ENCODE results near the gene OLAH. TPM values are rescaled to one million over a fixed set of nuclear protein-coding genes. Genes with fewer than 3 reads are reported as not detected.

OLAH gene
- total RNA-seq, 1 experiment from 2014 or later: not detected

DNA sequence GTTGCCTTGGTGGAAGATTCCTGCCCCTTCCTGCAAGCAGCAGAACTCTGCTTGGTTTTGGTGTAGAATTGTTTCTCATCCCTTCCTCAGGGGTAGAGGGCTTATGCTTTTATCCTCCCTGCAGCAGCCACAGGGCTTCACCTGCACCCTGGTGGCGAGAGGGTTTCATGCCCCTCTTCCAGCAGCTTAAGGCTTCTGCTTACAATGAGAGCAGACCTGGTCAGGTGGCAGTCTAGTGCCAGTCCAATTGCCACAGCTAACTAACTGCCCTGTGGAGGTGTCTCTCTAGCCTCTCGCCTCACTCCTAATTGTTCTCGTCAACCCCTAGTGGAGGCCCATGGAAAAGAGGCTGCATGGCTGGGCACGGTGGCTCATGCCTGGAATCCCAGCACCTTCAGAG lies 25.5 kb downstream of the OLAH start:
- no peak for DNase-seq (ENCODE audit: low read depth)

DNA sequence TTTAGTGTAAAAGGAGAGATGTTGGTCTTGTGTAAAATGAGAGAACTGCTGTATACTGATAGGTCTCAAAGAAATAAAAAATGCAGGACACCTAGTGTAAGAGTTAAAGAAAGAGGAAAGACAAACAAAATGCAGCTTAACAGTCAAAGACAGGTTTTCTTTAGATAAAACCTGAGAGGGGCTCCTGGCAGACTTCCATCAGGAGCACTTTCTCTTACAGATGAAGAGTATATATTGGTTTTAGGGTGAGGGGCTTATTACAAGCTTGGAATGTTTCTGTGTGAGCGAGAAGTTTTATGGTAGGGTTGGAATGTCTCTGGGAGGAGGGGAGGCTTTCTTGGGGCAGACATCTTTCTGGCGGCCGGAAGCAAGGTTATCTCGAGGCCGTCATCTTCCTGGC lies 28.6 kb downstream of the OLAH start:
- DNase-seq (ENCODE audit: low read depth): no peak

DNA sequence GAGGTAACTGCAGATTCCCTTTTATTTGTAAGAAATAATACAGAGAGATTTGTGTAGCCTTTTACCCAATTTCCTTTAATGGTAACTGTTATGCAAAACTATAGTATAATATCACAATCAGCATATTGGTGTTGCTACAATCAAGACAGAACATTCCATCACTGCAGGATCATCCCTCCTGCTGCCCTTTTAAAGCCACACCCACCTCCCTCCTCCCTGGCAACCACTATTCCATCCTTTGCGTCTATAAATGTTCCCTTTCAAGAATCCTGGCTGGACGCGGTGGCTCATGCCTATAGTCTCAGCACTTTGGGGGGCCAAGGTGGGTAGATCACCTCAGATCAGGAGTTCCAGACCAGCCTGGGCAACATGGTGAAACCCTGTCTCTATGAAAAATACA lies 31.7 kb downstream of the OLAH start:
- DNase-seq (ENCODE audit: low read depth): no peak

- DNase-seq (ENCODE audit: low read depth): no peak
Measured at GRCh38 chr10:15083674-15084501, 40.1 kb downstream of the OLAH start.

GRCh38 chr10:15084502-15084922 lies 40.8 kb downstream of the OLAH start:
- DNase-seq (ENCODE audit: low read depth): peak; percentile 90

- peak; percentile 90 for DNase-seq (ENCODE audit: low read depth)
Measured at GRCh38 chr10:15088428-15089261, 44.9 kb downstream of the OLAH start, which contains the start of gene ACBD7. Gene ACBD7, minus strand, starts transcription at chr10:15088776. Its CDS starts 48 bp downstream, at chr10:15088728.

DNA sequence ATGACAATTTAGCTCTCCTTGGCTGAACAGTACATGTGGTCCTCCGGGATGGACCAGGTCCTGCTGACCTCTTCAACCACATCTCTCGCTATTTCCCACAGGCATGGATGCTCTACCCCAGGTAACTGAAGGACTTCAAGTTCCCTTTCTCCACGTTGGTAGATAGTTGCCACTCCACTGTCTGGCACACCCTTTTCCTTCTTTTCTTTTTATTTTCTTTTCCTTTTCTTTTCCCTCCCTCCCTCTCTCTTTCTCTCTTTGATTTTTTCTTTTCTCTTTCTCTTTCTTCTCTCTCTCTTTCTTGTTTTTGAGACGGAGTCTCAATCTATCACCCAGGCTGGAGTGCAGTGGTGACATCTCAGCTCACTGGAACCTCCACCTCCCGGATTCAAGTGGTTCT lies 47.7 kb downstream of the OLAH start:
- DNase-seq (ENCODE audit: low read depth): no peak

DNA sequence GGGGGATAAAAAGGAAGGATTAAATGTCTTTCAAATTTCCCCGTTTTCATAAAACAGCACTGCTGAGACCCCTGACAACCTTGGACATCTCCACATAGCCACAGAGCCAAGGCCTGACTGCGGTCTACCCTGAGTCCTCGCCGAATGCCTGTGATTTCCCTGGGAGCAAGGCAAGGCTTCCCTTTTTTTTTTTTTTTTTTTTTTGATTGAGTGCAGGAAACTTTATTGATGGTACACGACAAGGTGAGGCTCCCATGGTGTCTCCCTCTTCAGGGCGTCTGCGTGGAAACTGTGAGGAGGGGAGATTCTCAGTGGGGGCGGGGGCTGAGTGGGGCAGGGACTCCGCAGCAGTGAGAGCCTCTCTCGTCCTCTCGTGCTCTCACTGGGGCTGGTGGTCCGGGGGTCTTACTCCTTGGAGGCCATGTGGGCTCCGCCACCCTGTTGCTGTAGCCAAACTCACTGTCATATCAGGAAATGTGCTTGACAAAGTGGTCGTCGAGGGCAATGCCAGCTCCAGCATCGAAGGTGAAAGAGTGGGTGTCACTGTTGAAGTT lies 49.2 kb downstream of the OLAH start:
- DNase-seq (ENCODE audit: low read depth): no peak

DNA sequence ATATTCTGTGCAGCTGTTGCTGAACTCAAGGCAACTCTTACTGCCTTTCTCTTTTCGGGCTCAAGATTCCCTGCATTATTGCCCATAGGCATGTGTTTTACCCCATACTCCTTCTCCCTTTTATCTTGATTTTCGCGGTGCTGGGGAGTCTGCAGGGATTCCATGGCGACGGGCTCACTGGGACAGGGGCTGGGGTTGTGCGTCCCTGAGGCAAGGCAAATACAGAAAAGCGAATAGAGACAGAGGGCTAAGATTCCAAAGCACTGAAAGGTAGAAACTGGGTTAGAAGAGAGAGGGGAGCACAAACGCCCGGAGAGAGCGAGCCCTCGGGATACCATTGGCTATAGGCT lies 52.9 kb downstream of the OLAH start:
- DNase-seq (ENCODE audit: low read depth): no peak

DNA sequence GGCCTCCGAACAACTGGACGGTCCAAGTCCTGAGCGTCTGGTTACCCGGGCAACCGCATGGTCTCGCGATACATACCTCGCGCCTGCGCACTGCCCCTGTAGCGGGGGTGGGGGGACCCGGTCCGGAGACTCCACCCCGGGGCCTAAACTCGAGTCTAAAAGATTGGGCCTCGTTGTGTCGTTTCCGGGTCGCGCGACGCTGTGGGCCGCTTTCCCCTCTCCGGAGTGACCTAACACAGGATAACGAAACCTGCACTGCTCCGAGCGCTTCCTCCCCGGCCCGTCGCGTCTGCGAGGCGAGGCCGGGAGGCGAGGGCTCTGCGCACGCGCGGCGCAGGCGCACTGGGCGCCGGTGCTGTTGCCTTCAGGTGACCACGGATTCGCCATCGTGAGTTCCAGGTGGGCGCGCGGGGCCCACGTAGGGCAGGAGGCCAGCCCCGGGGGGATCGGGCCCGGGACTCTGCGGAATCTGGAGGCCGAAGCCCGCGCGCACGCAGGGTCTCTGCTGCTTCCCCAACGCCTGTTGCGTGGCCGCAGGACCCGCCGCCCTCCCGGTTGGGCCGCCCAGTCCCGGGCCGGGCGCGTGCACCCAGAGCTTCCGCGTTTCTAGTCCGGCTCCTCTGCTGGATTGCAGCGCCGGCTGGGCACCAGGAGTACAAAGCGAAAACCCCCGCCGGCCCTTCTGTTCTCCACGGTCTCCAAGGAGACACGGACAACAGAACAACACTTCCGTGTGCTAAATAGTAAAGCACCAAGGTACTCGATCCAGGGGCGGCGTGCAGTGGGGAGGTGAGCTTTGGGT lies 53.5 kb downstream of the OLAH start, which contains the start of gene RPP38:
RPP38 (plus strand) TSS at position 345 of the 802 bp plus-strand sequence. CDS start 5,960 bp downstream, outside the sequence.
- peak; percentile 95 for DNase-seq (ENCODE audit: low read depth)

DNA sequence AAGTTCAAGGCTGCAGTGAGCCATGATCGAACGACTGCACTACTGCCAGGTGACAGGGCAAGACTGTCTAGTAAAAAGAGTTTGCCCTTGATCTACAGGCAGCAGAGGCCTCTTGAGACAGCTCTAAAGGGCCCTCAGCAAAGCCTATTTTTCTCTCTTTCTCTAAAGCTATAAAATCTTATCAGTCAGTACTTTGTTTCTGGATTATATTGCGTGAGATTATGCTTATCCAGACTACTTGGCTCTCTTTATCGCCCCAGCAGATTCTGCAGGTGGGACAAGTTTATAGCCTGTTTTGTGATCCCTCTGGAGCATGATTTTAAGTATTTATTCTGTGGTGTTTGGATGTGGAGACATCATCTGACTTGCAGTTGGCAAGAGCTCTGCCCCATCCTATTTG lies 56.1 kb downstream of the OLAH start:
- DNase-seq (ENCODE audit: low read depth): no peak

GRCh38 chr10:15103513-15103912 lies 59.8 kb downstream of the OLAH start:
- DNase-seq (ENCODE audit: low read depth): no peak

DNA sequence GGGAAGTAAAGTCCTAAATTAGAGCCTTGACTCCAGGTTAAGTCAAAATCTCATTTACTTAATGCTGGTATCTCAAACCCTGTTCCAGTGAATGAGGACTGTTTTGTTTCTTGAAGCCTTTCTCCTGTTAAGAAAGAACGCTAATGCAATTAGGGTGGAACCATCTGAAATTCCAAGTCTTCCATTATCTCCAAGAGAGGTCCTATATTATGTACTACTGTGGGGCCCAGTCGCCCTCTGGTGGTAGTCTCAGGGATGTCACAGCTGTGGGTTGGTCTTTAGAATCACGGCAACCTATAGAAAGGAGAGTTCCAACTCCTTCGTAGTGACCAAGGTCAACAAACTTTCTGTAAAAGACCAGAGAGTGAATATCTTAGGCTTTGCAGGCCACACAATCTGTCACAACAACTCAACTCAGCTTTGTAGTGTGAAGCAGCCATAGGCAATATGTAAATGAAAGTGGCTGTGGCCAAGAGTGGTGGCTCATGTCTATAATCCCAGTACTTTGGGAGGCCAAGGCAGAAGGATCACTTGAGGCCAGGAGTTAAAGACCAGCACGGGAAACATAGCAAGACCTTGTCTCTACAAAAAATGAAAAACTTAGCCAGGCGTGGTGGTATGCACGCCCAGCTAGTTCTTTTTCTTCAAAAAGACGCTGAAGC lies 62.7 kb downstream of the OLAH start:
- peak; percentile 63 for DNase-seq (ENCODE audit: low read depth)

DNA sequence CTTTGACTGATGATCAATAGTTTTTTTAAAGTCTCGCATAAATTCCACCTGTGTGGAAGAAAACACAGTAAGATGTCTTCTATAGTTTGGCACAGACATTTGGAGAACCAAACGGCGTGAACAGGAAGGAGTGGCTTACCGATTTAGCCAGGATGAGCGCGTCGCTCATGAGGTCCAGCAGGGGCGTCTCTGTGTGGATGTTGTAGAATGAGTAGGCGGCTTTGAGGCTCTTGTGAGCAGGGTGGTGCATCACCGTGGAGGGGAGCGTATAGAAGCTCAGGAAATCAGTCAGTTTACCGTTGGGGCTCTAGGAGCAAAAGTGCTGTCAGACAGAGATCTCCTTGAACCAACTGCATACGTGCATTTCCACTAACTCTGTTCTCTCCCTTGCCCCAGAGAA lies 68.9 kb downstream of the OLAH start:
- DNase-seq (ENCODE audit: low read depth): no peak

DNA sequence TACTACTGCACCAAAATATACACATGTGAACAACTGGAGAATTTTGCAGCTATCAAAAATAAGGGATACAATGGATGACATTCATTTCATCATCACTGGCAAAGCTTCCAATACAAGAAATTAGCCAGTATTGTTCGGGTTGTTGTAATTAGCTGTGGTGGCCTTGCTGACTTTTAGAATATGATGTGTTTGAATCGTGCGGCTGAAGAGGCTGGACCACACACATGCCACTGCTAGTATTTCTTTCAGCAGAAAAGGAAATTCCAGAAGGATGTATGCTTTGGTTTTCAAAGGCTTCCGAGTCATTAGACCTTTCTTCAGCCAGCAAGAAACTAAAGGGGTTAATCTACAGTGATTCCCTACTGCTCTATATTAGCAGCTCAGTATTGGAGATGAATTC lies 70.0 kb downstream of the OLAH start:
- no peak for DNase-seq (ENCODE audit: low read depth)

DNA sequence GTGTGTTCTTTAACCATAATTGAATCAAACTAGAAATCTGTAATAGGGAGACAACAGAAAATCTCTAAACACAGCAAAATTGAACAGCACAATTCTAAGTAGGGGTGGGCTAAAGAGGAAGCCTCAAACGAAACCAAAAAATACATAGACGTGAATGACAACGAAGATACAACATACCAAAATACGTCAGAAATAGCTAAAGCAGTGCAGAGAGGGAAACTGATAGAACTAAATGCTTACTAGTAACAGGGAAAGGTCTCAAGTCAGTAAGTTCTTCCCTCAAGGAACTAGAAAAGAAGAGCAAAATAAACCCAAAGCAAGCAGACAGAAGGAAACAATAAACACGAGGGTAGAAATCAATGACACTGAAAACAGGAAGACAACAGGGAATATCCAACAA lies 72.5 kb downstream of the OLAH start:
- DNase-seq (ENCODE audit: low read depth): no peak

DNA sequence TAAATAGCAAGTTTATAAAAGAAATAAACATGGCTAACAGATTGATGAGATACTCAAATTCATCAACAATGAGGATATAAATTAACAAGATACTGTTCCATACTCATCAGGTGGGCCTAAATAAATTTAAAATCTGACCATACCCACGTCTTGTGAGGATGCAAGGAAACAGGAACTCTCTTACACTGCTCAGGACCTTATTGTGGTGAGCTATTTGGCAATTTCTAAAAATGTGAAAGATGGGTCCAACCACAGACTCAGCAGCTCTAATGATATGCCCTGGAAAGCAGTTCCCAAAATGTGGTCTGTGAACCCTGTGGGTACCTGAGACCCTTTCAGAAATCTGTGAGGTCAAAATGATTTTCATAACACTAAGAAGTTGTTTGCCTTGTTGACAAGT lies 74.9 kb downstream of the OLAH start:
- DNase-seq (ENCODE audit: low read depth): no peak

DNA sequence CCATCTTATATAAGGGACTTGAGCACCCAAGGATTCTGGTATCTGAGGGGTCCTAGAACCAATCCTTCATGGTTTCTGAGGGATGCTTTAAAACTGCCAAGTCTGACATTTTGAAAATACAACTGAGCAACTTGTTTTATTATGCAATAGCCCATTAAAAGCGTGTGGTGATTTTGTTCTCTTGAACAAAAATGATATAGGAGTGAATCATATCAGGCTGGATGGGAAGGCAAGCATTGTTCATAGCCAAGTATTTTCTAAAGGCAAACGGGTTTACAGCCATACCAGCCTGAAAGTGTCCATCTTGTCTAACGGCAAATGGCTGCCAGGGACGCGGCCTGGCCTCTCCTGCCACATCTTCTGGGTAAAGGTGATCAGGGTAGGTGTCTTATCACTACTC lies 76.8 kb downstream of the OLAH start:
- DNase-seq (ENCODE audit: low read depth): no peak

DNA sequence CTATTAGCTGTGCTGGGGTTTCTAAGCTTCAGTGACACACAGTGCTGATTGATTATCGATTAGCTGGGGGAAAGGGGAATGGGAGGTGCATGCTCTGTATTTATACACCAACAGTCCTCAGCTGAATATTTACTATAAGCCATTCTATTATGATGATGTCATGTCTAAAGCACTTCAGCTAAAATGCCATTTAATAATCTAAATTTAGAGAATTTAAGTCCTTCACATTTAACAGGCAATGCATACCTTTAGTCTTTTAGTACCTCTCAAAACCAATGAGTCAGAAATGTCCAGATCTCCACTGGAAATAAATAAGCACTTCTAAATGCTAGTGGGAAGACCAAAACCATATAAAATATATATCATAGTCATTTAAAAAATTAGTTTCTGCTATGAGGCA lies 78.0 kb downstream of the OLAH start:
- no peak for DNase-seq (ENCODE audit: low read depth)

DNA sequence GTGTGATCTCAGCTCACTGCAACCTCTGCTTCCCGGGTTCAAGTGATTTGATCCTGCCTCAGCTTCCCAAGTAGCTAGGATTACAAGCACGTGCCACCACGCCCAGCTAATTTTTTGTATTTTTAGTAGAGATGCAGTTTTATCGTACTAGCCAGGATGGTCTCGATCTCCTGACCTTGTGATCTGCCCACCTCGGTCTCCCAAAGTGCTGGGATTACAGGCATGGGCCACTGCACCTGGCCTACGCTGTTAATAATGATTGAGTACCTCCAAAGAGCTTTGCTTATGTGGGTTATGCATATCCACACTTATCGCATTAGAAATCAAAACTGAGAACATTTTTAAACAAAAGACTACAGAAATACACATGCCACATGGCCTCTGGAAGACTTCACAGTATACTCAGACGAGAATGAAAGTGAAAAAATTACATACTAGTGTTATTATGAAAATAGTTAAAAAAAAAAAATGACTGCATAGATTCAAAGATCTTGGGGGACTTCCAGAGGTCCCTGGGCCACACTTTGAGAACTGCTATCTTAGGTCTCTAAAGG lies 78.8 kb downstream of the OLAH start:
- no peak for DNase-seq (ENCODE audit: low read depth)
